ENCODE results near the gene ASTE1.

Gene ASTE1

DNA sequence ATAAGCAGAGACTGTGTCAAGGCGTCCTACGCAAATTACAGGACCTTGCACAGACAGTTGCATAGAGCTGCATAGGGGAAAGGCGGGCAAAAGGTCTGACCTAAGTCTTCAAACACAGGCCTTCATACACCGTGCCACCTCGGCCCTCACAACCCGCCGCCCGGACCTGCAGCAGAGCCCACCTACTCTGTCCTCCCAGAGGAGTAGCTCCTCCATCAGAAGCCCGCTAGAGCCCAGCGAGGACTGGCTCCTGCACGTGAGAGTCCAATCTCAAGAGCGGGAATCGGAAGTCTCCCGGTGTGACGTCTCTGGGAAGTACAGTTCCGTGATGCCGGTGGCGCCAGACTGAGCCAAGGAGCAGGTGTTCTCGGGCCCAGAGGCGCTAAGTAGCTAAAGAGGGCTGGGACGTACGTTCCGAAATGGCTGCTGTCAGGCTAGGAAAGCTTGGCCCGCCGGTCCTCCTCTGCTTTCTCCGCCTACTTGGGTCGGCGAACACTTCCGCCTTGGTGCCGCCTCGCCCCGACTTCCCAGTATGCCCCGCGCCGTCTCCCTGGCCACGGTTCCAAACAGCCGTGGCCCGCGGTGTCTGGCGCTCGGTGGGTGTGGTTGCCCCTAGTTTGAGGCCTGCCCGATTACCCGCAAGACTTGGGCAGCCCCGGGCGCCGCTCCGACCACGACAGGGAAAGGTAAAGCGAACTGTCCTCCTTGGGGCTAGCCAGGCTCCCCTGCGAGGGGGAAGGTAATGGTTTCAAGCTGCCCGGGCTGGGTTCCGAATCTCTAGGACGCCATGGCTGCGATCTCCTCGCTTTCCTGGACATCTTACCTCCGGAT is at the start of gene ASTE1, which contains the start of gene NEK11 (continued):
- TF ChIP-seq MZF1 (tag by site-specific recombination; IDR thresholded peaks at IDR 0.05; ENCODE audit: borderline replicate concordance) (no peak), ZNF664 (tag by site-specific recombination; IDR thresholded peaks at IDR 0.05) (no peak), ZNF2 (tag by site-specific recombination; IDR thresholded peaks at IDR 0.05) (no peak), KLF7 (tag by site-specific recombination; IDR thresholded peaks at IDR 0.05; ENCODE audit: borderline replicate concordance) (peak; percentile 56; the same call in 1 of the 2 replicates), YY2 (tag by site-specific recombination; IDR thresholded peaks at IDR 0.05) (no peak), ZNF596 (tag by site-specific recombination; IDR thresholded peaks at IDR 0.05) (no peak), ZNF776 (tag by site-specific recombination; IDR thresholded peaks at IDR 0.05; ENCODE audit: borderline replicate concordance) (no peak), ZNF555 (tag by site-specific recombination; conservative IDR thresholded peaks at IDR 0.05) (no peak), KLF8 (tag by site-specific recombination; IDR thresholded peaks at IDR 0.05) (peak; percentile 53; the same call in 1 of the 2 replicates), ZNF501 (tag by site-specific recombination; IDR thresholded peaks at IDR 0.05) (peak; percentile 39; the same call in 1 of the 2 replicates), SETDB1 (IDR thresholded peaks at IDR 0.05; ENCODE audit: insufficient read length, low read length) (no peak), EGR2 (tag by site-specific recombination; IDR thresholded peaks at IDR 0.05; ENCODE audit: low read depth) (peak; percentile 57; the same call in 1 of the 2 replicates), ZNF561 (tag by site-specific recombination; IDR thresholded peaks at IDR 0.05; ENCODE audit: borderline replicate concordance) (no peak), ZBTB48 (tag by site-specific recombination; IDR thresholded peaks at IDR 0.05) (no peak), SP2 (tag by site-specific recombination; IDR thresholded peaks at IDR 0.05) (peak; percentile 85), ZNF785 (tag by site-specific recombination; IDR thresholded peaks at IDR 0.05) (no peak), ZNF510 (tag by site-specific recombination; IDR thresholded peaks at IDR 0.05; ENCODE audit: insufficient replicate concordance) (no peak), ZNF660 (tag by site-specific recombination; IDR thresholded peaks at IDR 0.05) (no peak), HOXA7 (CRISPR knock-in tag; IDR thresholded peaks at IDR 0.05; ENCODE audit: borderline replicate concordance) (no peak), ZNF626 (tag by site-specific recombination; IDR thresholded peaks at IDR 0.05) (no peak), WT1 (tag by site-specific recombination; IDR thresholded peaks at IDR 0.05) (no peak), ZNF24 (tag by site-specific recombination; IDR thresholded peaks at IDR 0.05) (peak; percentile 34; the same call in 1 of the 2 replicates), GLIS1 (tag by site-specific recombination; IDR thresholded peaks at IDR 0.05) (peak; percentile 20; the same call in 1 of the 2 replicates), ZNF146 (tag by site-specific recombination; IDR thresholded peaks at IDR 0.05) (no peak), ZNF214 (tag by site-specific recombination; IDR thresholded peaks at IDR 0.05; ENCODE audit: borderline replicate concordance) (no peak)
- TF ChIP-seq, protein P1, sequence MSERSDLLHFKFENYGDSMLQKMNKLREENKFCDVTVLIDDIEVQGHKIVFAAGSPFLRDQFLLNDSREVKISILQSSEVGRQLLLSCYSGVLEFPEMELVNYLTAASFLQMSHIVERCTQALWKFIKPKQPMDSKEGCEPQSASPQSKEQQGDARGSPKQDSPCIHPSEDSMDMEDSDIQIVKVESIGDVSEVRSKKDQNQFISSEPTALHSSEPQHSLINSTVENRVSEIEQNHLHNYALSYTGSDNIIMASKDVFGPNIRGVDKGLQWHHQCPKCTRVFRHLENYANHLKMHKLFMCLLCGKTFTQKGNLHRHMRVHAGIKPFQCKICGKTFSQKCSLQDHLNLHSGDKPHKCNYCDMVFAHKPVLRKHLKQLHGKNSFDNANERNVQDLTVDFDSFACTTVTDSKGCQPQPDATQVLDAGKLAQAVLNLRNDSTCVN (tag by site-specific recombination; optimal IDR thresholded peaks at IDR 0.05), result peak; percentile 31
- TF ChIP-seq, protein P2, sequence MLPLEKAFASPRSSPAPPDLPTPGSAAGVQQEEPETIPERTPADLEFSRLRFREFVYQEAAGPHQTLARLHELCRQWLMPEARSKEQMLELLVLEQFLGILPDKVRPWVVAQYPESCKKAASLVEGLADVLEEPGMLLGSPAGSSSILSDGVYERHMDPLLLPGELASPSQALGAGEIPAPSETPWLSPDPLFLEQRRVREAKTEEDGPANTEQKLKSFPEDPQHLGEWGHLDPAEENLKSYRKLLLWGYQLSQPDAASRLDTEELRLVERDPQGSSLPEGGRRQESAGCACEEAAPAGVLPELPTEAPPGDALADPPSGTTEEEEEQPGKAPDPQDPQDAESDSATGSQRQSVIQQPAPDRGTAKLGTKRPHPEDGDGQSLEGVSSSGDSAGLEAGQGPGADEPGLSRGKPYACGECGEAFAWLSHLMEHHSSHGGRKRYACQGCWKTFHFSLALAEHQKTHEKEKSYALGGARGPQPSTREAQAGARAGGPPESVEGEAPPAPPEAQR (tag by site-specific recombination; IDR thresholded peaks at IDR 0.05), result no peak
- TF ChIP-seq, protein P3, sequence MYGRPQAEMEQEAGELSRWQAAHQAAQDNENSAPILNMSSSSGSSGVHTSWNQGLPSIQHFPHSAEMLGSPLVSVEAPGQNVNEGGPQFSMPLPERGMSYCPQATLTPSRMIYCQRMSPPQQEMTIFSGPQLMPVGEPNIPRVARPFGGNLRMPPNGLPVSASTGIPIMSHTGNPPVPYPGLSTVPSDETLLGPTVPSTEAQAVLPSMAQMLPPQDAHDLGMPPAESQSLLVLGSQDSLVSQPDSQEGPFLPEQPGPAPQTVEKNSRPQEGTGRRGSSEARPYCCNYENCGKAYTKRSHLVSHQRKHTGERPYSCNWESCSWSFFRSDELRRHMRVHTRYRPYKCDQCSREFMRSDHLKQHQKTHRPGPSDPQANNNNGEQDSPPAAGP (tag by site-specific recombination; IDR thresholded peaks at IDR 0.05), result 0 out of 2 replicates have a peak, but pooled peaks have one; percentile 21
- TF ChIP-seq, protein P4, sequence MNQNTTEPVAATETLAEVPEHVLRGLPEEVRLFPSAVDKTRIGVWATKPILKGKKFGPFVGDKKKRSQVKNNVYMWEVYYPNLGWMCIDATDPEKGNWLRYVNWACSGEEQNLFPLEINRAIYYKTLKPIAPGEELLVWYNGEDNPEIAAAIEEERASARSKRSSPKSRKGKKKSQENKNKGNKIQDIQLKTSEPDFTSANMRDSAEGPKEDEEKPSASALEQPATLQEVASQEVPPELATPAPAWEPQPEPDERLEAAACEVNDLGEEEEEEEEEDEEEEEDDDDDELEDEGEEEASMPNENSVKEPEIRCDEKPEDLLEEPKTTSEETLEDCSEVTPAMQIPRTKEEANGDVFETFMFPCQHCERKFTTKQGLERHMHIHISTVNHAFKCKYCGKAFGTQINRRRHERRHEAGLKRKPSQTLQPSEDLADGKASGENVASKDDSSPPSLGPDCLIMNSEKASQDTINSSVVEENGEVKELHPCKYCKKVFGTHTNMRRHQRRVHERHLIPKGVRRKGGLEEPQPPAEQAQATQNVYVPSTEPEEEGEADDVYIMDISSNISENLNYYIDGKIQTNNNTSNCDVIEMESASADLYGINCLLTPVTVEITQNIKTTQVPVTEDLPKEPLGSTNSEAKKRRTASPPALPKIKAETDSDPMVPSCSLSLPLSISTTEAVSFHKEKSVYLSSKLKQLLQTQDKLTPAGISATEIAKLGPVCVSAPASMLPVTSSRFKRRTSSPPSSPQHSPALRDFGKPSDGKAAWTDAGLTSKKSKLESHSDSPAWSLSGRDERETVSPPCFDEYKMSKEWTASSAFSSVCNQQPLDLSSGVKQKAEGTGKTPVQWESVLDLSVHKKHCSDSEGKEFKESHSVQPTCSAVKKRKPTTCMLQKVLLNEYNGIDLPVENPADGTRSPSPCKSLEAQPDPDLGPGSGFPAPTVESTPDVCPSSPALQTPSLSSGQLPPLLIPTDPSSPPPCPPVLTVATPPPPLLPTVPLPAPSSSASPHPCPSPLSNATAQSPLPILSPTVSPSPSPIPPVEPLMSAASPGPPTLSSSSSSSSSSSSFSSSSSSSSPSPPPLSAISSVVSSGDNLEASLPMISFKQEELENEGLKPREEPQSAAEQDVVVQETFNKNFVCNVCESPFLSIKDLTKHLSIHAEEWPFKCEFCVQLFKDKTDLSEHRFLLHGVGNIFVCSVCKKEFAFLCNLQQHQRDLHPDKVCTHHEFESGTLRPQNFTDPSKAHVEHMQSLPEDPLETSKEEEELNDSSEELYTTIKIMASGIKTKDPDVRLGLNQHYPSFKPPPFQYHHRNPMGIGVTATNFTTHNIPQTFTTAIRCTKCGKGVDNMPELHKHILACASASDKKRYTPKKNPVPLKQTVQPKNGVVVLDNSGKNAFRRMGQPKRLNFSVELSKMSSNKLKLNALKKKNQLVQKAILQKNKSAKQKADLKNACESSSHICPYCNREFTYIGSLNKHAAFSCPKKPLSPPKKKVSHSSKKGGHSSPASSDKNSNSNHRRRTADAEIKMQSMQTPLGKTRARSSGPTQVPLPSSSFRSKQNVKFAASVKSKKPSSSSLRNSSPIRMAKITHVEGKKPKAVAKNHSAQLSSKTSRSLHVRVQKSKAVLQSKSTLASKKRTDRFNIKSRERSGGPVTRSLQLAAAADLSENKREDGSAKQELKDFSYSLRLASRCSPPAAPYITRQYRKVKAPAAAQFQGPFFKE (tag by site-specific recombination; IDR thresholded peaks at IDR 0.05; ENCODE audit: borderline replicate concordance), result no peak
